LNCAP (cell line): ENCODE measurements around the gene CRELD2.

Experiments
- TF ChIP-seq, protein P1 (sequence below): fragments of 450-650 bp; IDR thresholded peaks from 2 replicates; pipeline ENCODE4 v1.5.1; 2017; ENCODE audit warnings: mild to moderate bottlenecking

The CRELD2 gene

DNA sequence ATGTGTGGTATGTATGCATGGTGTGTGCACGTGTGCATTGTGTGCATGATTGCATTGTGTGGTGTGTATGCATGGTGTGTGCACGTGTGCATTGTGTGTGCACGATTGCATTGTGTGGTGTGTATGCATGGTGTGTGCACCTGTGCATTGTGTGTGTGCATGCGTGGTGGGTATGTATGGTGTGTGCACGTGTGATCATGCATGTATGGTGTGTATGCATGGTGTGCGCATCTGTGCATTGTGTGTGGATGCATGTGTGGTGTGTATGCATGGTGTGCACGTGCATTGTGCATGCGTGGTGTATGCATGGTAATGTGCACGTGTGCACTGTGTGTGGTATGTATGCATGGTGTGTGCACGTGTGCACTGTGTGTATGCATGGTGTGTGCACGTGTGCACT lies 17.0 kb upstream of the CRELD2 start:
- TF ChIP-seq, protein P1, sequence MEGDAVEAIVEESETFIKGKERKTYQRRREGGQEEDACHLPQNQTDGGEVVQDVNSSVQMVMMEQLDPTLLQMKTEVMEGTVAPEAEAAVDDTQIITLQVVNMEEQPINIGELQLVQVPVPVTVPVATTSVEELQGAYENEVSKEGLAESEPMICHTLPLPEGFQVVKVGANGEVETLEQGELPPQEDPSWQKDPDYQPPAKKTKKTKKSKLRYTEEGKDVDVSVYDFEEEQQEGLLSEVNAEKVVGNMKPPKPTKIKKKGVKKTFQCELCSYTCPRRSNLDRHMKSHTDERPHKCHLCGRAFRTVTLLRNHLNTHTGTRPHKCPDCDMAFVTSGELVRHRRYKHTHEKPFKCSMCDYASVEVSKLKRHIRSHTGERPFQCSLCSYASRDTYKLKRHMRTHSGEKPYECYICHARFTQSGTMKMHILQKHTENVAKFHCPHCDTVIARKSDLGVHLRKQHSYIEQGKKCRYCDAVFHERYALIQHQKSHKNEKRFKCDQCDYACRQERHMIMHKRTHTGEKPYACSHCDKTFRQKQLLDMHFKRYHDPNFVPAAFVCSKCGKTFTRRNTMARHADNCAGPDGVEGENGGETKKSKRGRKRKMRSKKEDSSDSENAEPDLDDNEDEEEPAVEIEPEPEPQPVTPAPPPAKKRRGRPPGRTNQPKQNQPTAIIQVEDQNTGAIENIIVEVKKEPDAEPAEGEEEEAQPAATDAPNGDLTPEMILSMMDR, result no peak

DNA sequence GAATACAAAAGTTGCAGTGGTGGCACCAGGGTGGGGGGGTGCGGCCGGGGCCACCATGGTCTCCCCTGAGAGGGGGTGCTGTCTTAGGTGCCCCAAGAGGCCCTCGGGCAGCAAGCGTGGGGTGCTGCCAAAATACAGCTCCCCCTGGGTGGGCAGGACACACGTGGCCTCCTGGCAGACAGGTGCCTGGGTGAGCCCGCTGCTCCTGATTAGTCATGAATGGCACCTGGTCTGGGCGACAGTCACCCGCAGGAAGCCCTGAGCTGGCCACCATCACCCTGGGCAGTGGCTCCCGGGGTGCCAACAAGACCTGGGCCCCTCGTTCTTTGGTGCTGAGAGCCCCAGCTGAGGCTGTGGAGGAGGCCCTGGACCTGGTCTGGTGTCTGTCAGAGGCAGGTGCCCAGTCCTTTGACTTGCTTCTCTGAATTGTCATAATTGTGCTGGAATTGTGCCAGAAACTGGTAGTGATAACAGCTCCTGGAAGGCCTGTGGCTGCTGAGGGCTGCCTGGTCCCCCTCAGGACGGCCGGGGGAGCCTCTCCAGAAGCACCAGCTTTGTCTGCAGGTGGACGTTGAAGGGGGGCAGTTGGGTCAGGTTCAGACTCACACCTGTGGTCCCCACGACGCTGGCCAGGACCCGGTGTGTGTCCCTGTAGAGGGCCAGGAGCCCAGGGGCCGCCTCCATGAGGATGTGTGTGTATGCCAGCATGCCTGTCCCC lies 15.0 kb upstream of the CRELD2 start:
- TF ChIP-seq, protein P1, result no peak

DNA sequence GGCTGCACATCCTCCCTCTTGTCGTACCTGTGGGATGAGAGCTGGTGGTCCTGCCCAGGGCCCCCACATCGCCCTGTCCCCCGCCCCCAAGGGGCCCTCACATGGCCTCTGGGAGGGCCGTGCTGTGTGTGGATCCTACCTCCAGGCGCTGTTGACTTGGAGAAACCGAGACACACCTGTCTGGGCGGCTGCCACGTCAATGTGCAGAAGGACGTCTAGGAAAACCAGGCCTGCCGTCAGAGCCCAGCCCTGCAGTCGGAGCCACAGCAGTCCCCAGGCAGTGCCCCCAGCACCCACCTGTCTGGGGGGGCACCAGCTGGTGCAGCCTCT lies 14.4 kb upstream of the CRELD2 start:
- TF ChIP-seq, protein P1, result no peak

DNA sequence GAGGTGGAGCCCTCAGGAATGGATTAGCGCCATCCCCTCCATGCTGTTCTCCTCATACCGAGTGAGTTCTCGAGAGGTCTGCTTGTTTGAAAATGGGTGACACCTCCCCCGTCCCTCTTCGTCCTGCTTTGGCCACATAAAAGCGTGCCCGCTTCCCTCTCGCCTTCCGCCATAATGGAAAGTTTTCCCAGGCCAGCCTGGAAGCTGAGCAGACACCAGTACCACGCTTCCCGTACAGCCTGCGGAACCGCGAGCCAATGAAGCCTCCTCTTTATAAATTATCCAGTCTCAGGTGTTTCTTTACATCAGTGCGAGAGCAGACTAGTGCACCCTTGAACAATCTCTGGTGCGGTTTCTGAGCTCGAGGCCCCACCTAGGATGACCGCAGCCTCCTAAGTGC lies 13.0 kb upstream of the CRELD2 start:
- TF ChIP-seq, protein P1, result no peak

DNA sequence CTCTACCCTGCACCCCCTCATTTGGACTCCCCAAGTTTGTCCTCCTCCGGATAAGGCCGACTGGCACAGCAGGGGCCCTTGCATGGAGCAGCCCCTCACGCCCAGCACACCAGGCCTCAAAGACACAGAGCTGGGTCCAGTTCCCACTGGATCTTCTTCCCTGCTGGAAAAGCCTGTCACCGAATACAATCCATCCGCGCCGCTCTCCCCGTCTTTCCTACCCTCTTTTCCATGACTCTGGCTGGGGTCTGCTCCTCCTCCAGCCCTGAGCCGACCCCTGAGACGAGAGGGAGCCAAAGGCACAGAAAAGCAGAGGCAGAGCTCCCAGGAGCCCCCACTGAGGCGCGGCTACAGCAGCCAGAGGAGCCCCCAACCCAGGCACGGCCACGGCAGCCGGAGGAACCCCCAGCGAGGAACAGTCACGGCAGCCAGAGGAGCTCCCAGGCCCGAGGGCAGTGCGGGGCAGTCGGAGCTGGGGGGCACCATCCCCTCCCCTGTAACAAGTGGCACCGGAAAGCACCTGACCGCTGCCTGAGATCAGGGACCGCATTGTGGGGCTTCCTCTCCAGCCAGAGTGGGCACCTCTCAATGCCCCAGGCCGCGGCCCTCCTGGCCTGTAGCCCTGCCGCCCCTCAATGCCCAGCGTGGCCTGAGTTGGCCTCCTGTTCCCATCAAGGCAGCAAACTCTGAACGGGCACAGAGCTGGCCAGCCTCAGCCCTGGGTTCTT lies 12.2 kb upstream of the CRELD2 start:
- TF ChIP-seq, protein P1, result no peak

DNA sequence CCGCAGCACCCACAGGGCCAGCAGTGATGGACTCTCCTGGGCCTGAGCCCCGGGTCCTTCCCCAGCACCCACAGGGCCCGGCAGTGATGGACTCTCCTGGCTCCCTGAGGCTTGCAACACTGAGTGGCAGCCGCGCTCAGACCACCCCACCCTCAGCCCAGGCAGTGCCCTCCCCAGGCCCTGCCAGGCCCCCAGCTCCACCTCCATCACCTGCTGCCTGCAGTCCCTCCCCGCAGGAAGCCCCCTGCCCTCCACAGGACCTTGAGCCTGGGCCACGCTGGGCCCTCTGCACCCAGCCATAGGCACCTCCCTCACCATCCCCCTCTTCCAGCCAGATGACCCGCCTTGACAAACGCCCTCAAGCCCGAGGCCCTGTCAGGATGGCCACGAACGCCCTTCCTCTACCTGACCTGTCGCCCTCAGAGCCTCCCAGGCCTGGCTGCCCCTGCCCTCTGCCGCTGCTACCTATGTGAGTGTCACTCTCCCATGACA lies 11.6 kb upstream of the CRELD2 start:
- TF ChIP-seq, protein P1, result no peak

DNA sequence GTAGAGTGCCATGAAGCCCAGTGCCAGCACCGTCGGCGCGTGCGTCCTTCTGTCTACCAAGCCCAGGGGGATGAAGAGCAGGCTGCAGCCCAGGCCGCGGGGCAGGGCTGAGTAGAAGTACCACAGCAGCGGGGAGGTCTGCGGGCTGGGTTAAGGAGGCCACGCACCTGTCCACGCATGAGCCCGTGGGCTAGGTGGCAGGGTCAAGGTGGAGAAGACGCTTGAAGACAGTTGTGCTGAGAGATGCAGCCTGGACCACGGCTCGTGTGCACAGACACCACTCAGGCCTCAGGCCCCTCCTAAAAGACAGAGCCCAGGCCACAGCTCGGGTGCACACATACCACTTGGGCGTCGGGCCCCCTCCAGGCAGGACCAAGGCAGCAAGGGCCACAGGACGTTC lies 10.6 kb upstream of the CRELD2 start:
- TF ChIP-seq, protein P1, result no peak
